ENCODE measurements around the gene UGT1A8. TPM values are rescaled to one million over a fixed set of nuclear protein-coding genes. Genes with fewer than 3 reads are reported as not detected.

The UGT1A8 gene
- total and polyA plus RNA-seq, 2 donors (not counting 1 experiment from before 2014, with no cell fraction given) = not detected

- no peak for TF ChIP-seq CTCF (conservative IDR thresholded peaks at IDR 0.05 in 1 of 2, IDR thresholded peaks at IDR 0.05 in 1 of 2; ENCODE audit: low read depth in 1 of 2, low read length in 2 of 2)
- TF ChIP-seq EZH2 (IDR thresholded peaks at IDR 0.05; ENCODE audit: low read length, missing control alignments) = no peak
- peaks cover 3% of the 10 kb centered on the region for H3K27me3 ChIP-seq (ENCODE audit: control insufficient read depth, insufficient read depth, low read length)
- H3K9me3 ChIP-seq (ENCODE audit: control insufficient read depth, insufficient read depth, low read depth, low read length) = no peaks in the 10 kb centered on the region
- no peak overlapping the region for H3K4me3 ChIP-seq (replicated peaks in 1 of 4; ENCODE audit: control extremely low read depth in 1 of 4, insufficient read depth in 1 of 4, low read depth in 3 of 4, low read length in 4 of 4)
- DNase-seq (ENCODE audit: low read depth in 2 of 2) = no peak
- H2AFZ ChIP-seq (ENCODE audit: low read length) = no peak overlapping the region
- no peaks in the 10 kb centered on the region for H3K4me1 ChIP-seq (ENCODE audit: control insufficient read depth, extremely low read depth, insufficient read depth, low read length)
- no peak overlapping the region for H3K9ac ChIP-seq (ENCODE audit: insufficient read depth, low read length)
- H4K20me1 ChIP-seq (ENCODE audit: control insufficient read depth, extremely low read depth, insufficient read depth, low read length) = no peaks in the 10 kb centered on the region
- no peaks in the 10 kb centered on the region for H3K36me3 ChIP-seq (ENCODE audit: control insufficient read depth, insufficient read depth, low read length)
- H3K4me2 ChIP-seq (ENCODE audit: extremely low read depth, insufficient read depth, low read length) = no peak overlapping the region
- no peaks in the 10 kb centered on the region for H3K79me2 ChIP-seq (ENCODE audit: control insufficient read depth, insufficient read depth, low read length)
- H3K27ac ChIP-seq (ENCODE audit: insufficient read depth, low read length) = no peak overlapping the region
These were observed 186.6 kb downstream of the UGT1A8 start for GRCh38 chr2:233803994-233804393.

GRCh38 chr2:233807215-233807865, 189.9 kb downstream of the UGT1A8 start:
- Histone ChIP-seq H3K36me3 (ENCODE audit: control insufficient read depth, insufficient read depth, low read length) (no peaks in the 10 kb centered on the region), H3K27me3 (ENCODE audit: control insufficient read depth, insufficient read depth, low read length) (peaks cover 3% of the 10 kb centered on the region), H3K27ac (ENCODE audit: insufficient read depth, low read length) (no peak overlapping the region), H3K9ac (ENCODE audit: insufficient read depth, low read length) (no peak overlapping the region), H3K79me2 (ENCODE audit: control insufficient read depth, insufficient read depth, low read length) (no peaks in the 10 kb centered on the region), H3K4me2 (ENCODE audit: extremely low read depth, insufficient read depth, low read length) (no peak overlapping the region), H3K9me3 (ENCODE audit: control insufficient read depth, insufficient read depth, low read depth, low read length) (no peaks in the 10 kb centered on the region), H4K20me1 (ENCODE audit: control insufficient read depth, extremely low read depth, insufficient read depth, low read length) (no peaks in the 10 kb centered on the region), H3K4me3 (replicated peaks in 1 of 4; ENCODE audit: control extremely low read depth in 1 of 4, insufficient read depth in 1 of 4, low read depth in 3 of 4, low read length in 4 of 4) (no peak overlapping the region), H3K4me1 (ENCODE audit: control insufficient read depth, extremely low read depth, insufficient read depth, low read length) (no peaks in the 10 kb centered on the region), H2AFZ (ENCODE audit: low read length) (no peak overlapping the region)
- TF ChIP-seq CTCF (conservative IDR thresholded peaks at IDR 0.05 in 1 of 2, IDR thresholded peaks at IDR 0.05 in 1 of 2; ENCODE audit: low read depth in 1 of 2, low read length in 2 of 2) = no peak
- DNase-seq (ENCODE audit: low read depth in 2 of 2) = no peak

- no peak for DNase-seq (ENCODE audit: low read depth in 2 of 2)
- TF ChIP-seq CTCF (conservative IDR thresholded peaks at IDR 0.05 in 1 of 2, IDR thresholded peaks at IDR 0.05 in 1 of 2; ENCODE audit: low read depth in 1 of 2, low read length in 2 of 2) (no peak), EZH2 (IDR thresholded peaks at IDR 0.05; ENCODE audit: low read length, missing control alignments) (no peak)
- Histone ChIP-seq H3K9me3 (ENCODE audit: control insufficient read depth, insufficient read depth, low read depth, low read length) (no peaks in the 10 kb centered on the region), H3K4me1 (ENCODE audit: control insufficient read depth, extremely low read depth, insufficient read depth, low read length) (no peaks in the 10 kb centered on the region), H2AFZ (ENCODE audit: low read length) (no peak overlapping the region), H4K20me1 (ENCODE audit: control insufficient read depth, extremely low read depth, insufficient read depth, low read length) (no peaks in the 10 kb centered on the region), H3K36me3 (ENCODE audit: control insufficient read depth, insufficient read depth, low read length) (no peaks in the 10 kb centered on the region), H3K27ac (ENCODE audit: insufficient read depth, low read length) (no peak overlapping the region), H3K79me2 (ENCODE audit: control insufficient read depth, insufficient read depth, low read length) (no peaks in the 10 kb centered on the region), H3K27me3 (ENCODE audit: control insufficient read depth, insufficient read depth, low read length) (peaks cover 3% of the 10 kb centered on the region), H3K4me3 (replicated peaks in 1 of 4; ENCODE audit: control extremely low read depth in 1 of 4, insufficient read depth in 1 of 4, low read depth in 3 of 4, low read length in 4 of 4) (no peak overlapping the region), H3K4me2 (ENCODE audit: extremely low read depth, insufficient read depth, low read length) (no peak overlapping the region), H3K9ac (ENCODE audit: insufficient read depth, low read length) (no peak overlapping the region)
These were observed 190.8 kb downstream of the UGT1A8 start for GRCh38 chr2:233807966-233808935.
